Adrenal gland (tissue), 12 donors: ENCODE measurements around the gene EHD4. TPM values are rescaled to one million over a fixed set of nuclear protein-coding genes. Genes with fewer than 3 reads are reported as not detected.

Experiments
- DNase-seq, 7 donors: peaks; one replicate each; pipeline ENCODE4 v3.0.0-alpha.2; 2019 to 2020
- H3K27ac ChIP-seq, 5 donors: fragments of 200-600 bp; sonication (generic) in 4 of 5; 1 replicate in 3 of 5; 2 replicates in 2 of 5; pipeline versions ENCODE4 v1.5.1 to v1.8.0; 2016 to 2020; ENCODE audit warnings: mild to moderate bottlenecking in 1 of 5
- H3K27me3 ChIP-seq: fragments of 200-600 bp; 2 replicates; pipeline ENCODE4 v1.8.0; 2021
- H3K36me3 ChIP-seq, 2 donors: fragments of 200-600 bp; replicated peaks in 1 of 2; 1 replicate in 1 of 2; 2 replicates in 1 of 2; pipeline versions ENCODE4 v1.5.1 to v1.8.0; 2018 to 2022
- H3K4me1 ChIP-seq, 2 donors: fragments of 200-600 bp; replicated peaks in 1 of 2; 1 replicate in 1 of 2; 2 replicates in 1 of 2; pipeline versions ENCODE4 v1.5.1 to v1.8.0; 2018 to 2021
- H3K4me3 ChIP-seq, 4 donors: fragments of 200-600 bp; sonication (generic) in 3 of 4; one replicate each; pipeline ENCODE4 v1.5.1; 2016 to 2018
- H3K9me3 ChIP-seq, 3 donors: fragments of 200-600 bp; sonication (generic) in 1 of 3; replicated peaks in 1 of 3; 1 replicate in 2 of 3; 2 replicates in 1 of 3; pipeline versions ENCODE4 v1.5.1 to v1.8.0; 2016 to 2021
- POLR2A ChIP-seq, 2 donors: fragments of 450-650 bp; IDR thresholded peaks; one replicate each; pipeline ENCODE4 v1.6.1; 2017; ENCODE audit warnings: antibody characterized with exemption in 2 of 2, mild to moderate bottlenecking in 2 of 2, moderate library complexity in 1 of 2
- WGBS, 4 donors: extraction: QIAGEN DNeasy Blood & Tissue Kit in 2 of 4; methylation state at CpG; one replicate each; pipeline versions ENCODE4 v1.1.5 to v1.1.7; 2013 to 2017; 5-methylcytosine and 5-hydroxymethylcytosine counted together
- intact Hi-C, 2 donors: fragments of 100-400 bp; cut with DNase I; formaldehyde crosslinking; loops; one replicate each; pipeline versions ENCODE4 v1.14.1 to v1.15.0; 2022 to 2023
- polyA plus RNA-seq, 3 donors: library from polyadenylated mRNA; stranded (reverse); fragments of 200-250 nt in 2 of 3; fragments of 350-450 nt in 1 of 3; fragmentation: Illumina TruSeq in 1 of 3; extraction: RNeasy Lipid Tissue Mini Kit (QIAGEN cat#74804) in 1 of 3; gene quantifications; one replicate each; pipeline ENCODE4 v1.2.3, GENCODE V29; 2013 to 2014
- total RNA-seq, 9 donors: library from RNA; depleted of rRNA in 4 of 9; stranded (reverse); fragments of >200 nt in 4 of 9; fragments of 120-200 nt in 1 of 9; fragmentation: NEBNext Ultra II Directional in 1 of 9; extraction: Animal tissue kit (Norgen Biotek cat#: 25700) in 1 of 9; gene quantifications; one replicate each; pipeline versions ENCODE4 v1.1.0 to v1.2.4, GENCODE V29; 2013 to 2023
- TF ChIP-seq, protein P1 (sequence below), 6 experiments: fragments of 450-650 bp in 4 of 6; fragments of 200-600 bp in 2 of 6; sonication (generic) in 1 of 6; IDR thresholded peaks; 1 replicate in 5 of 6; 2 replicates in 1 of 6; pipeline versions ENCODE4 v1.5.1 to v1.8.0; 2016 to 2021; ENCODE audit warnings: antibody characterized with exemption in 6 of 6, mild to moderate bottlenecking in 2 of 6, moderate library complexity in 1 of 6
- donor health status: healthy with polysubstance abuse.
- donor health status: Bipolar disorder and iron deficiency.
- donor health status: DM: yes; HTN: yes; CAD: no.
- donor health status: DM: no; HTN: no; CAD: no.
- donor health status: DM: no; HTN: no; CAD: no.
- donor health status: DM: yes; HTN: yes; CAD: no.

EHD4 gene
- total and polyA plus RNA-seq, 12 donors: 2.0 to 17.0 (median 11.5) TPM

DNA sequence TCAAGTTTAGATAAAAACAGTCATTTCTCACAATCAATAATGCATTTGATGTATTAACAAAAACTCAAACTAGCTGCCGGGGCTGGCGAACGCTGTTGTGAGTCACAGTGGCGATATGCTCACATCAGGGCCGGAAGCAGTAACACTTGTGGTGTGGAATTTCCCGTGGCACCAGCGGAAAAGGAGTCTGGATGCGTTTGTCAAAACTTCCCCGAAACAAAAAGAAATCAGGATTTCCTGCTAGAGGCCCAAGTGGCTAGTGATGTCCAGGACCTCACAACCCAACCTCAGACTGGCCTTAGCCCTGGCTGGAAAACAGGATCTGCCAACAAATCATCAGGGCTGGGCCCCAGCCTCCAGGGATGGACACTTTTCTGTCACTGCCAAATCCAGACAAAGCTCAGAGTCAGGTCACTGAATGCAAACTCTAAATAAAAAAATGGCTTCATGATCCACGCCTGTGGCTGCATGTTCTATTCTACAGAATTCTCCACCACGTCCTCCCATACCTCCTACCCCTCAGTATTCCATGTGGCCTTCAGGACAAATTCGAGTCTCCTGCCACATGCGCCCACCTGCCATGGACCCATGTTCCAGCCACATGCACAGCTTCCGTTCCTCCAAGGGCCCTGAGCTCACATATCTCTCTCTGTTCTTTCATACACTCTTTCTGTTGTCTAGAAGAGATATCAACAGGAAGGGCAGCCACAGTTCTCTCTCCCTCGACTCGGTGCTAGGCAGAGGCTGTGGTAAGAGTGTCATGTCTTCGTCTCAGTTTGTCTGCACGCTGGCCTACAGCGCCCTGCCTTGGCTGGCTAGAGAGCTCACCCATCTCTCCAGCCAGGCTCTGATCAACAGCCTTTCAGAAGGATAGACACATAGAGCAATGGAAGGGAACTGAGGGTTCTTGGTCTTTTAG, 35.4 kb downstream of the EHD4 start:
- Histone ChIP-seq H3K9me3 (no peaks in the 10 kb centered on the region), H3K4me1 (peaks cover 0 to 22% of the 10 kb centered on the region in 2 donors), H3K36me3 (peaks cover 0 to 4% of the 10 kb centered on the region in 2 donors), H3K27ac (peak overlapping the region in 4 of 5 donors; percentile 14 to 82 (median 54)), H3K4me3 (no peak overlapping the region), H3K27me3 (no peaks in the 10 kb centered on the region)
- TF ChIP-seq, protein P1, sequence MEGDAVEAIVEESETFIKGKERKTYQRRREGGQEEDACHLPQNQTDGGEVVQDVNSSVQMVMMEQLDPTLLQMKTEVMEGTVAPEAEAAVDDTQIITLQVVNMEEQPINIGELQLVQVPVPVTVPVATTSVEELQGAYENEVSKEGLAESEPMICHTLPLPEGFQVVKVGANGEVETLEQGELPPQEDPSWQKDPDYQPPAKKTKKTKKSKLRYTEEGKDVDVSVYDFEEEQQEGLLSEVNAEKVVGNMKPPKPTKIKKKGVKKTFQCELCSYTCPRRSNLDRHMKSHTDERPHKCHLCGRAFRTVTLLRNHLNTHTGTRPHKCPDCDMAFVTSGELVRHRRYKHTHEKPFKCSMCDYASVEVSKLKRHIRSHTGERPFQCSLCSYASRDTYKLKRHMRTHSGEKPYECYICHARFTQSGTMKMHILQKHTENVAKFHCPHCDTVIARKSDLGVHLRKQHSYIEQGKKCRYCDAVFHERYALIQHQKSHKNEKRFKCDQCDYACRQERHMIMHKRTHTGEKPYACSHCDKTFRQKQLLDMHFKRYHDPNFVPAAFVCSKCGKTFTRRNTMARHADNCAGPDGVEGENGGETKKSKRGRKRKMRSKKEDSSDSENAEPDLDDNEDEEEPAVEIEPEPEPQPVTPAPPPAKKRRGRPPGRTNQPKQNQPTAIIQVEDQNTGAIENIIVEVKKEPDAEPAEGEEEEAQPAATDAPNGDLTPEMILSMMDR (IDR thresholded peaks at IDR 0.05): no peak
- TF ChIP-seq POLR2A (IDR thresholded peaks at IDR 0.05): no peak
- intact Hi-C loops: no loop called here
- peak in 5 of 7 donors; percentile 54 to 82 (median 65) for DNase-seq
- 51 to 68% (median 59%) methylated on average over 19 of the region's 19 CpGs for WGBS, 4 donors

DNA sequence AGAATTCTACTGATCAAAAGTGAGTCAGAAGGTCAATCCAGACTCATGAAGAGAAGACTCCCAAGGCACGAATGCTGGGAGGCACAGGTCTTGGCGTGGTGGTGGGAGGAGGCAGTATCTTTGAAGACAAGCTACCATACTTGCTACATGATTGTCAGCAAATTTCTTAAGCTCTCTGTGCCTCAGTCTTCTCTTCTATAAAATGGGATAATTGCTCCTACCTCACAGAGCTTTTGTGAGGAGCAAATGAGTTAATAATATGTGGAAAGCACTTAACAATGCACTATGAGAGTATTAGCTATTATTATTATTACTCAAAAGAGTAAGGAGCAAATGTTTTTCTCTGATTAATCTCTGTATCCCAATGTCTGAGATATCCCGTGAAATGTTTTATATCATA, 36.2 kb downstream of the EHD4 start:
- 80 to 90% (median 87%) methylated on average over 3 of the region's 3 CpGs for WGBS, 4 donors
- Histone ChIP-seq H3K4me3 (no peak overlapping the region), H3K4me1 (peaks cover 2 to 25% of the 10 kb centered on the region in 2 donors), H3K9me3 (no peaks in the 10 kb centered on the region), H3K27me3 (no peaks in the 10 kb centered on the region), H3K27ac (peak overlapping the region in 1 of 5 donors; percentile 79), H3K36me3 (peaks cover 0 to 4% of the 10 kb centered on the region in 2 donors)
- intact Hi-C loops: no loop called here
- no peak for DNase-seq
- no peak for TF ChIP-seq POLR2A (IDR thresholded peaks at IDR 0.05)
- TF ChIP-seq, protein P1 (IDR thresholded peaks at IDR 0.05): no peak

DNA sequence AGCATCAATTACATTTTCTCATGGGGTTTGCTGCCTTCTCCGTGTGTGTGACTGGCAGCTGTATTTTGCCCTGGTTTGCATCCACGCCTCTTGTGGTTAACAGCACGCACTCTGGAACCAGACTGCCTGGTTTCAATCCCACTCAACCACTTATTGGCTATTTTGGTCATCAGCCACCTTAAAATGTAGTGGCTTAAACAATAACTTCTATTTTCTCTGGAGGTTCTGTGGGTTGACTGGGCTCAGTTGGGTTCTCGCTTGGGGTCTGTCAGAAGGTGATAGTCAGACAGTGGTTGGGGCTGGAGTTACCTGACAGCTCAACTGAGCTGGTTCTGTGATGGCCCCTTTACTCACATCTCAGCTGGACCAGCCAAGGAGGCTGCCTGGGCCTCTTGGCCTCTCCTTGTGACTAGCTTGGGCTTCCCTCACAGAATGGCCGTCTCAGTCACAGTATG, 36.8 kb downstream of the EHD4 start:
- Histone ChIP-seq H3K4me1 (peaks cover 6 to 31% of the 10 kb centered on the region in 2 donors), H3K9me3 (no peaks in the 10 kb centered on the region), H3K27ac (peak overlapping the region in 2 of 5 donors; percentile 44 to 79), H3K4me3 (no peak overlapping the region), H3K27me3 (no peaks in the 10 kb centered on the region), H3K36me3 (peaks cover 0 to 4% of the 10 kb centered on the region in 2 donors)
- intact Hi-C loops: no loop called here
- 74 to 96% (median 76%) methylated on average over 5 of the region's 5 CpGs for WGBS, 4 donors
- no peak for DNase-seq
- TF ChIP-seq POLR2A (IDR thresholded peaks at IDR 0.05): no peak
- TF ChIP-seq, protein P1 (IDR thresholded peaks at IDR 0.05): no peak

DNA sequence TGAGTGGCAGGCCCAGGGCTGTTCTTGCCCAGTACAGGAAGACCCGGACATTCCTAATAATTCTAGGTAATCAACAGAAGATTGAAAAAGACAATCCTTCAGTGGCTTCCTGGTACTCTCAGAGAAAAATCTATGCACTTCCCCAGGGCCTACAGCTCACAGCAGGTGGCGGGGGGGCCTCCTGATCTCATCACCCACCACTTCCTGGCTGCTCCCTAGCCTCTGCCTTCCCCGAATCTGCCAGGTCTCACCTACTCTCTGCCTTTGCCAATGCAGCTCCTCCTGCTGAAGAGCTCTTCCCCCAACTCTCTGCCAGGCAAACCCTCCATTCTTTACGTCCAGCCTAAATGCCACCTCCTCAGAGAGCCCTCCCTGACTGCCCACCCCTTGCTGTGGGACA, 37.5 kb downstream of the EHD4 start:
- Histone ChIP-seq H3K27ac (peak overlapping the region in 4 of 5 donors; percentile 0 to 79 (median 31)), H3K9me3 (no peaks in the 10 kb centered on the region), H3K4me1 (peaks cover 6 to 39% of the 10 kb centered on the region in 2 donors), H3K36me3 (no peaks in the 10 kb centered on the region), H3K4me3 (no peak overlapping the region), H3K27me3 (no peaks in the 10 kb centered on the region)
- DNase-seq: peak in 3 of 7 donors; percentile 46 to 69 (median 51)
- 66 to 77% (median 71%) methylated on average over 4 of the region's 4 CpGs for WGBS, 4 donors
- intact Hi-C loops: no loop called here
- no peak for TF ChIP-seq POLR2A (IDR thresholded peaks at IDR 0.05)
- TF ChIP-seq, protein P1 (IDR thresholded peaks at IDR 0.05): no peak
